CD4-positive, alpha-beta T cell treated with Interleukin-4 for 1 hour (primary cell): ENCODE results near the gene WLS.

Experiments
- DNase-seq, 2 donors: peaks; one replicate each; pipeline ENCODE4 v3.0.0-alpha.2; 2020 to 2022

Gene WLS

GRCh38 chr1:68225781-68226180 is 6.5 kb downstream of the WLS start:
- no peak for DNase-seq

GRCh38 chr1:68223687-68224086 is 8.6 kb downstream of the WLS start:
- no peak for DNase-seq

GRCh38 chr1:68221980-68222373 is 10.3 kb downstream of the WLS start:
- no peak for DNase-seq

GRCh38 chr1:68221001-68221979 is 11.0 kb downstream of the WLS start:
- no peak for DNase-seq

- DNase-seq, result no peak
These were observed 11.9 kb downstream of the WLS start for GRCh38 chr1:68220420-68220819.

GRCh38 chr1:68218490-68218889 is 13.8 kb downstream of the WLS start:
- no peak for DNase-seq

- no peak for DNase-seq
These were observed 14.7 kb downstream of the WLS start for GRCh38 chr1:68217618-68218017.

- no peak for DNase-seq
These were observed 15.2 kb downstream of the WLS start for GRCh38 chr1:68217060-68217554.

GRCh38 chr1:68216089-68216772 is 16.1 kb downstream of the WLS start:
- DNase-seq, result no peak

- no peak for DNase-seq
These were observed 18.5 kb downstream of the WLS start for GRCh38 chr1:68213843-68214242.

GRCh38 chr1:68211761-68212380 is 20.5 kb downstream of the WLS start:
- DNase-seq, result no peak

- DNase-seq, result no peak
These were observed 21.5 kb downstream of the WLS start for GRCh38 chr1:68210829-68211228.

- DNase-seq, result no peak
These were observed 22.3 kb downstream of the WLS start for GRCh38 chr1:68210027-68210426.

- DNase-seq, result no peak
These were observed 25.3 kb downstream of the WLS start for GRCh38 chr1:68206848-68207689.

- no peak for DNase-seq
These were observed 26.4 kb downstream of the WLS start for GRCh38 chr1:68205794-68206358.

- no peak for DNase-seq
These were observed 27.2 kb downstream of the WLS start for GRCh38 chr1:68204977-68205630.

- no peak for DNase-seq
These were observed 30.0 kb downstream of the WLS start for GRCh38 chr1:68202239-68202832.

GRCh38 chr1:68201546-68202238 is 30.6 kb downstream of the WLS start:
- no peak for DNase-seq

GRCh38 chr1:68199603-68200002 is 32.7 kb downstream of the WLS start:
- DNase-seq, result no peak

- DNase-seq, result no peak
These were observed 33.6 kb downstream of the WLS start for GRCh38 chr1:68198752-68199151.

- no peak for DNase-seq
These were observed 34.4 kb downstream of the WLS start for GRCh38 chr1:68197891-68198290.
